Ishikawa (cell line): ENCODE results near the gene OR11A1.

ENCODE experiments used
- CEBPB ChIP-seq: IDR thresholded peaks from 2 replicates; pipeline ENCODE4 v1.6.1; 2012
- CREB1 ChIP-seq: IDR thresholded peaks from 2 replicates; pipeline ENCODE4 v1.6.1; 2012; ENCODE audit warnings: low read depth
- EGR1 ChIP-seq: IDR thresholded peaks from 2 replicates; pipeline ENCODE4 v1.6.1; 2012
- EP300 ChIP-seq: IDR thresholded peaks from 2 replicates; pipeline ENCODE4 v1.6.1; 2012; ENCODE audit warnings: borderline replicate concordance
- FOXM1 ChIP-seq: IDR thresholded peaks from 2 replicates; pipeline ENCODE4 v1.6.1; 2012; ENCODE audit warnings: low read depth, borderline replicate concordance
- NFIC ChIP-seq: IDR thresholded peaks from 2 replicates; pipeline ENCODE4 v1.6.1; 2012
- RAD21 ChIP-seq: IDR thresholded peaks from 2 replicates; pipeline ENCODE4 v1.6.1; 2012; ENCODE audit warnings: low read depth
- TAF1 ChIP-seq: IDR thresholded peaks from 2 replicates; pipeline ENCODE4 v1.6.1; 2012; ENCODE audit warnings: low read depth, mild to moderate bottlenecking
- TCF12 ChIP-seq: IDR thresholded peaks from 2 replicates; pipeline ENCODE4 v1.6.1; 2012; ENCODE audit warnings: low read depth
- TEAD4 ChIP-seq: IDR thresholded peaks from 2 replicates; pipeline ENCODE4 v1.6.1; 2012
- YY1 ChIP-seq: IDR thresholded peaks from 2 replicates; pipeline ENCODE4 v1.6.1; 2012; ENCODE audit warnings: low read depth
- ZBTB7A ChIP-seq: IDR thresholded peaks from 2 replicates; pipeline ENCODE4 v1.6.1; 2012; ENCODE audit warnings: low read depth
- TF ChIP-seq, protein P1 (sequence below): IDR thresholded peaks from 2 replicates; pipeline ENCODE4 v1.6.1; 2012
- TF ChIP-seq, protein P2 (sequence below): IDR thresholded peaks from 2 replicates; pipeline ENCODE4 v1.6.1; 2012; ENCODE audit warnings: low read depth, mild to moderate bottlenecking
- TF ChIP-seq, protein P3 (sequence below): IDR thresholded peaks from 2 replicates; pipeline ENCODE4 v1.6.1; 2012

Gene OR11A1

DNA sequence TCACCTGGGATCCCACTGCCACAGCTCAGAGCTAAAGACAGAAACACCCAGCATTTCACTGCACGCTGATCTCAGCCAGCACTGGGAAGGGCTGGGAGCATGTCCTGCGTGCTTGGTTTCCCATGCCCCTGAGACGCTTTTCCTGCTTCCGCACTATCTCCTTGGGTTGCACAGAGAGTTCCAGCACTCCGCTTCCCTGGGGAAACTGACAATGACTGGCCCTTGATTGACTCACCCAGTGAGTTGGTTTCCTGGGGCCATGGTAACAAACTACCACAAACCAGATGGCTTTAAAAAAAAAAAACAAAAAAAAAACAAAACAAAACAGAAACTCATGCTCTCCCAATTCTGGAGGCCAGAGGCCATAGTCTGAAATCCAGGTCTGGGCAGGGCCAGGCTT is 45.7 kb upstream of the OR11A1 start:
- TF ChIP-seq, protein P1, sequence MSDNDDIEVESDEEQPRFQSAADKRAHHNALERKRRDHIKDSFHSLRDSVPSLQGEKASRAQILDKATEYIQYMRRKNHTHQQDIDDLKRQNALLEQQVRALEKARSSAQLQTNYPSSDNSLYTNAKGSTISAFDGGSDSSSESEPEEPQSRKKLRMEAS: no peak
- no peak for TF ChIP-seq YY1
- no peak for TF ChIP-seq NFIC
- TF ChIP-seq, protein P2, sequence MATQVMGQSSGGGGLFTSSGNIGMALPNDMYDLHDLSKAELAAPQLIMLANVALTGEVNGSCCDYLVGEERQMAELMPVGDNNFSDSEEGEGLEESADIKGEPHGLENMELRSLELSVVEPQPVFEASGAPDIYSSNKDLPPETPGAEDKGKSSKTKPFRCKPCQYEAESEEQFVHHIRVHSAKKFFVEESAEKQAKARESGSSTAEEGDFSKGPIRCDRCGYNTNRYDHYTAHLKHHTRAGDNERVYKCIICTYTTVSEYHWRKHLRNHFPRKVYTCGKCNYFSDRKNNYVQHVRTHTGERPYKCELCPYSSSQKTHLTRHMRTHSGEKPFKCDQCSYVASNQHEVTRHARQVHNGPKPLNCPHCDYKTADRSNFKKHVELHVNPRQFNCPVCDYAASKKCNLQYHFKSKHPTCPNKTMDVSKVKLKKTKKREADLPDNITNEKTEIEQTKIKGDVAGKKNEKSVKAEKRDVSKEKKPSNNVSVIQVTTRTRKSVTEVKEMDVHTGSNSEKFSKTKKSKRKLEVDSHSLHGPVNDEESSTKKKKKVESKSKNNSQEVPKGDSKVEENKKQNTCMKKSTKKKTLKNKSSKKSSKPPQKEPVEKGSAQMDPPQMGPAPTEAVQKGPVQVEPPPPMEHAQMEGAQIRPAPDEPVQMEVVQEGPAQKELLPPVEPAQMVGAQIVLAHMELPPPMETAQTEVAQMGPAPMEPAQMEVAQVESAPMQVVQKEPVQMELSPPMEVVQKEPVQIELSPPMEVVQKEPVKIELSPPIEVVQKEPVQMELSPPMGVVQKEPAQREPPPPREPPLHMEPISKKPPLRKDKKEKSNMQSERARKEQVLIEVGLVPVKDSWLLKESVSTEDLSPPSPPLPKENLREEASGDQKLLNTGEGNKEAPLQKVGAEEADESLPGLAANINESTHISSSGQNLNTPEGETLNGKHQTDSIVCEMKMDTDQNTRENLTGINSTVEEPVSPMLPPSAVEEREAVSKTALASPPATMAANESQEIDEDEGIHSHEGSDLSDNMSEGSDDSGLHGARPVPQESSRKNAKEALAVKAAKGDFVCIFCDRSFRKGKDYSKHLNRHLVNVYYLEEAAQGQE: no peak
- no peak for TF ChIP-seq EP300
- no peak for TF ChIP-seq EGR1
- TF ChIP-seq TCF12: no peak
- no peak for TF ChIP-seq CEBPB
- no peak for TF ChIP-seq CREB1
- TF ChIP-seq, protein P3, sequence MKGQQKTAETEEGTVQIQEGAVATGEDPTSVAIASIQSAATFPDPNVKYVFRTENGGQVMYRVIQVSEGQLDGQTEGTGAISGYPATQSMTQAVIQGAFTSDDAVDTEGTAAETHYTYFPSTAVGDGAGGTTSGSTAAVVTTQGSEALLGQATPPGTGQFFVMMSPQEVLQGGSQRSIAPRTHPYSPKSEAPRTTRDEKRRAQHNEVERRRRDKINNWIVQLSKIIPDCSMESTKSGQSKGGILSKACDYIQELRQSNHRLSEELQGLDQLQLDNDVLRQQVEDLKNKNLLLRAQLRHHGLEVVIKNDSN: no peak
- TF ChIP-seq ZBTB7A: no peak
- TF ChIP-seq RAD21: no peak
- TF ChIP-seq FOXM1: no peak
- no peak for TF ChIP-seq TEAD4
- TF ChIP-seq TAF1: no peak

DNA sequence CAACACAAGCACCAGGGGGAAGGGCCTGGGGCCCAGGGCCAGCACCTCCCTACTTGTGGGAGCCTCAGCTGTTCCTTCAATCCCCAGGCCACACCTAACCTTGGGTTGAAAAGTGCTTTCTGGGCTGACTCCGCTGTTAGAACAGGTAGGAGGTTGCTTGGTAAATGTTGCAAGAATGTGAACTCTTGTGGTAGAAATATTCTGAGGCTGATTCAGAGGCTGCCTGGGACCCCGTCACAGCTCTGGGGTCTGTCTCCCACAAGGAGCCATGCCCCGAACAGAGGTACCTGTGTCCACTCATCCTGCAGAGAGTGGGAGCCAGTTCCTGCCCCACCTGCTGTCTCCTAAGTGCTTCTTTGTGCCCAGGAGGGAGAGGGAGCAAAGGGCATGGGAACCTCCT is 45.3 kb upstream of the OR11A1 start:
- TF ChIP-seq CEBPB (no peak), YY1 (no peak), EGR1 (no peak), NFIC (no peak), TEAD4 (no peak), ZBTB7A (no peak), CREB1 (no peak), TAF1 (no peak), TCF12 (no peak), EP300 (no peak)
- TF ChIP-seq, protein P3: no peak
- TF ChIP-seq, protein P2: no peak
- TF ChIP-seq, protein P1: no peak

DNA sequence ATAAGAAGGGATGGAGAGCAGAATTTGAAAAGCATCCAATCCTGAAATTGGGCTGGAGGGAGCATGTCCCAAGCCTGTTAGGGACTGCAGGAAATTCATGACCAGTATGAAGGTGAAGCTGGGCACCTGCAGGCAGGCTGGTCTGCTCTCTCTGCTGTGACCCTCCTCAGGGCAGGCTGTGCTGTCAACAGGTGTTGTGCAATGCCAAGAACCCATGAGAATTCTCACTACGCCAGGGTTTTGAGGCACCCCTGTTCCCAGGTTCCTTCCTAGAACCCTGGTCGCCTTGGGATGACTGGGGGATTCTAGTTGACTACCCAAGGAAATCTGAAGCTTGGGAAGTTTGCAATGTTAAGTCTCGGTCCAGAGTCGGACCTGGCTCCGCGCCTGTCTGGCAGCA is 44.2 kb upstream of the OR11A1 start:
- TF ChIP-seq EP300: no peak
- TF ChIP-seq ZBTB7A: no peak
- no peak for TF ChIP-seq TEAD4
- TF ChIP-seq, protein P2: no peak
- TF ChIP-seq RAD21: no peak
- TF ChIP-seq TCF12: no peak
- TF ChIP-seq YY1: no peak
- no peak for TF ChIP-seq FOXM1
- TF ChIP-seq CEBPB: no peak
- no peak for TF ChIP-seq EGR1
- no peak for TF ChIP-seq CREB1
- TF ChIP-seq NFIC: no peak
- TF ChIP-seq, protein P3: no peak
- TF ChIP-seq TAF1: no peak

DNA sequence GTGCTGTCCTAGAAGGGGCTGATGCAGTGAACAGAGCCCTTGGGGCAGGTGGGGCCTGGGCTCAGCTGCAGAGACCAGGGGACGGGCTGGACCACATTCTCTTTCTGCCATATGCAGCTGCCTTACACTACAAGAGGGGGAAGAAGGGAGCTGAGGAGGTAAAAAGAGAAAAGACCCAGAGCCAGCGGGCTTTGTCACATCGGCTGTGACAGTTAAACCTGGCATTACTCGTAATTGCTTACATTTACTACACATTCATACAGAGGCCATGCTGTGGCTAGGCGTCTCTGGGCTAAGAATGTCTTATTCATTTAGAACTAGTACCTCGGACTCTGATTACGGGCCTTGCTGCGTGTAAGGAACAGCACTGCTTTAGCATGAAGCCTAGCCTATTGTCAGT is 43.7 kb upstream of the OR11A1 start:
- no peak for TF ChIP-seq CREB1
- no peak for TF ChIP-seq NFIC
- no peak for TF ChIP-seq TCF12
- TF ChIP-seq TAF1: no peak
- no peak for TF ChIP-seq EGR1
- no peak for TF ChIP-seq YY1
- no peak for TF ChIP-seq TEAD4
- TF ChIP-seq ZBTB7A: no peak
- TF ChIP-seq CEBPB: no peak

DNA sequence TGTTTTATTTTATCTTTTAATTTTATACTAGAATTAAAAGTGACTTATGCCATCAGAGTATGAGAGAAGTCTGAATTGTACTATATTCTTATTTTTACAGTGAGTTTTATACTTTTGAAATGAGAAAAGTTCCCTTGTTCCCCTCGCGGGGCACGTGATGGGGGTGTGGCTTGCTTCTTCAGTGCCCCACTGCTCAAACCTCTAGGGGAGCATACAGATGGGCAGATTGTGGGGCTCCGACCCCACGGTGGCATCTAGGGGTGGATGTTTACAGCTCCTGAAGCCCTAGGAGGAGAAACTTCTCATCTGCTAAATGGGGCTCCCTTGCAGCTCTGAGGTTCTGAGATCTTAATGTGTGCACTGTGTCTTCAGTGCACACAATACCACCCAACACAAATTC is 42.8 kb upstream of the OR11A1 start:
- TF ChIP-seq ZBTB7A (no peak), TCF12 (no peak), EP300 (no peak)
